Activated T-cell treated with anti-CD3 and anti-CD28 coated beads, Interleukin-2, amount 50 U/mL, for 24 hours (primary cell): Measurements from ENCODE around the gene SMCO3.
"Not testable (repeated sequence)": the region's sequence is repeated elsewhere in the genome, so short reads cannot be mapped to it uniquely, and the experiment has no call there.

Experiments
- DNase-seq: peaks from one replicate; pipeline ENCODE4 v3.0.0-alpha.2; 2020
- H3K27ac Mint-ChIP-seq: 2 replicates; pipeline ENCODE4 v1.8.0; 2020; ENCODE audit warnings: mild to moderate bottlenecking, mixed read lengths
- H3K27me3 Mint-ChIP-seq: 2 replicates; pipeline ENCODE4 v1.8.0; 2020; ENCODE audit warnings: mixed read lengths
- H3K36me3 Mint-ChIP-seq: 2 replicates; pipeline ENCODE4 v1.8.0; 2020; ENCODE audit warnings: low read depth, mixed read lengths
- H3K4me1 Mint-ChIP-seq: 2 replicates; pipeline ENCODE4 v1.8.0; 2020; ENCODE audit warnings: low read depth, mixed read lengths
- H3K4me3 Mint-ChIP-seq: 2 replicates; pipeline ENCODE4 v1.8.0; 2020; ENCODE audit warnings: mild to moderate bottlenecking, moderate library complexity, mixed read lengths
- H3K9me3 Mint-ChIP-seq: 2 replicates; pipeline ENCODE4 v1.8.0; 2020; ENCODE audit warnings: mixed read lengths

The SMCO3 gene

DNA sequence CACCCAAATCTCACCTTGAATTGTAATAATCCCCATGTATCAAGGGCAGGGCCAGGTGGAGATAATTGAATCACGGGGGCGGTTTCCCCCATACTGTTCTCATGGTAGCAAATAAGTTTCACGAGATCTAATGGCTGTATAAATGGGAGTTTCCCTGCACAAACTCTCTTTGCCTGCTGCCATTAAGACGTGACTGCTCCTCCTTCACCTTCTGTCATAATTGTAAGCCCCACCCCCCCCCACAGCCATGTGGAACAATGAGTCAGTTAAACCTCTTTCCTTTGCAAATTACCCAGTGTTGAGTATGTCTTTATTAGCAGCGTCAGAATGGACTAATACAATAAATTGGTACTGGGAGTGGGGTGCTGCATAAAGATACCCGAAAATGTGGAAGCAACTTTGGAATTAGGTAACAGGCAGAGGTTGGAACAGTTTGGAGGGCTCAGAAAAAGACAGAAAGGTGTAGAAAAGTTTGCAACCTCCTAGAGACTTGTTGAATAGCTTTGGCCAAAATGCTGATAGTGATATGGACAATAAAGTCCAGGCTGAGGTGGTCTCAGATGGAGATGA is 54.2 kb downstream of the SMCO3 start:
- peaks cover 45% of the 10 kb centered on the region for H3K36me3 Mint-ChIP-seq
- peaks cover 17% of the 10 kb centered on the region for H3K4me1 Mint-ChIP-seq
- not testable (repeated sequence) for H3K4me3 Mint-ChIP-seq, H3K27ac Mint-ChIP-seq, DNase-seq, H3K27me3 Mint-ChIP-seq
- peaks cover 20% of the 10 kb centered on the region for H3K9me3 Mint-ChIP-seq

DNA sequence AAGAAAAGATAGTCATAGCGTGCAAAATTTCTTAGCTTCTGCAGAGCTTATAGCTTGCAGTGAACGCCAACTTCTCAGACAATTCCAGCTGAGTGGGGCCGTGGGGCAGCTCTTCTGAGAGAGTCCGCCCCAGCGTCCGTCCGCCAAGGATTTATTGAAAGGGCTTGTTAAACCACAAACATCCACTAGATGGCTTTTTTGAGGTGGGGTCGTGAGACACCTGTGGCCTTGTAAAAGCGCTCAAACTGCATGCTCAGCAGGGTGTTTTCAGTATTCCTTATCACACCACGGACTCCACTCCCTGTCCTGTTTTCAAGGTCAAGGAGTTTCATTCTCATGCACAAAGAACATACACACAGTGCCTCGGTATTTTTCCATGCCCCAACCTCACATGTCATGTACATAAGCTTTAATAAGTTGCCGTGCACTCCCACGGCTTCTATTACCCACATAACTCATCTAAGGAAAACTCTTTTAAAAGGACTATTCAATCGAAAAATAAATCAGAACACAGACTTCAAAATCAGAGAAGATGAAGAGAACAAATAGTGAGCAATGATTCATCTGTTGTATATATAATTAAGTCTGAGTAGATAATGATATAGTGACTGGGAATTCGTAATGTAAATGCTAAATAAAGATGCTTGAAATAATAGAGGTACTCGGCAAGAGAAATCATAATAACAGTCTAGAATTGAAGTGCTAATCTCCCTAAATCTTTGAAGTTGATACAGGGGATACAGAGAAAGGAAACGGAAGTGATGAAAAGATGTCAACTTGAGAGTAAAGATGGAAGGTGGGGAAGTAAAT is 57.4 kb downstream of the SMCO3 start:
- peaks cover 14% of the 10 kb centered on the region for H3K4me1 Mint-ChIP-seq
- H3K36me3 Mint-ChIP-seq, result peaks cover 25% of the 10 kb centered on the region
- H3K4me3 Mint-ChIP-seq, result no peak overlapping the region
- H3K9me3 Mint-ChIP-seq, result peaks cover 18% of the 10 kb centered on the region
- no peaks in the 10 kb centered on the region for H3K27me3 Mint-ChIP-seq
- DNase-seq, result no peak
- H3K27ac Mint-ChIP-seq, result no peak overlapping the region
